PC-9 (cell line): ENCODE measurements around the gene ARHGEF26. TPM values are rescaled to one million over a fixed set of nuclear protein-coding genes. Genes with fewer than 3 reads are reported as not detected.

Source experiments
- BruUV-seq: library from RNA; stranded (reverse); fragments of 400-500 nt; replicated peaks from 2 replicates; lab custom pipeline; 2021; lab: Mats Ljungman, UMichigan
- CTCF ChIA-PET: fragments of 300-600 bp; sonication (Branson Sonifier 250); formaldehyde crosslinking; loops from one replicate; lab custom pipeline; 2022; ENCODE audit warnings: antibody characterized with exemption; lab: Charles Lee
- POLR2A ChIA-PET: fragments of 300-600 bp; sonication (Branson Sonifier 250); formaldehyde crosslinking; loops from one replicate; lab custom pipeline; 2022; ENCODE audit warnings: antibody characterized with exemption; ENCODE audit not compliant: unreplicated experiment; lab: Charles Lee
- DNase-seq, 2 experiments: peaks; one replicate each; pipeline versions ENCODE4 v3.0.0 to v3.0.0-alpha.2; 2015 to 2022; ENCODE audit warnings: mixed read lengths in 1 of 2
- H2AFZ ChIP-seq: fragments of 200-600 bp; sonication (generic); 2 replicates; pipeline ENCODE4 v1.8.1; 2017; ENCODE audit warnings: antibody characterized with exemption
- H3F3A ChIP-seq: fragments of 200-600 bp; sonication (generic); 2 replicates; pipeline ENCODE4 v1.8.1; 2017; ENCODE audit warnings: antibody characterized with exemption, mild to moderate bottlenecking, low read depth; ENCODE audit not compliant: insufficient read depth
- H3K27ac ChIP-seq: fragments of 200-600 bp; sonication (generic); 2 replicates; pipeline ENCODE4 v1.6.1; 2016; ENCODE audit warnings: mixed run types
- H3K27me3 ChIP-seq: fragments of 200-600 bp; sonication (generic); 2 replicates; pipeline ENCODE4 v1.6.1; 2016; ENCODE audit warnings: low read depth, mixed run types; ENCODE audit not compliant: insufficient read depth
- H3K36me3 ChIP-seq: fragments of 200-600 bp; sonication (generic); 2 replicates; pipeline ENCODE4 v1.6.1; 2016; ENCODE audit warnings: low read depth, mixed run types
- H3K4me1 ChIP-seq: fragments of 200-600 bp; sonication (generic); replicated peaks from 2 replicates; pipeline ENCODE4 v1.6.1; 2016; ENCODE audit warnings: mixed run types; ENCODE audit not compliant: insufficient read depth
- H3K4me2 ChIP-seq: fragments of 200-600 bp; sonication (generic); 2 replicates; pipeline ENCODE4 v1.6.1; 2017; ENCODE audit warnings: mixed run types
- H3K4me3 ChIP-seq: fragments of 200-600 bp; sonication (generic); 2 replicates; pipeline ENCODE4 v1.6.1; 2016; ENCODE audit warnings: mixed run types
- H3K79me2 ChIP-seq: fragments of 200-600 bp; sonication (generic); 2 replicates; pipeline ENCODE4 v1.6.1; 2017; ENCODE audit warnings: low read depth, mixed run types
- H3K9me2 ChIP-seq: fragments of 200-600 bp; sonication (generic); 2 replicates; pipeline ENCODE4 v1.8.1; 2017; ENCODE audit warnings: mild to moderate bottlenecking; ENCODE audit not compliant: insufficient read depth
- H3K9me3 ChIP-seq: fragments of 200-600 bp; sonication (generic); 2 replicates; pipeline ENCODE4 v1.8.1; 2016; ENCODE audit warnings: low read depth; ENCODE audit not compliant: insufficient read depth
- H4K20me1 ChIP-seq: fragments of 200-600 bp; sonication (generic); 2 replicates; pipeline ENCODE4 v1.8.1; 2017; ENCODE audit not compliant: insufficient read depth
- EZH2 ChIP-seq: fragments of 200-600 bp; sonication (generic); IDR thresholded peaks from 2 replicates; pipeline ENCODE4 v1.8.0; 2017; ENCODE audit warnings: antibody characterized with exemption, low read depth
- intact Hi-C: fragments of 100-400 bp; cut with micrococcal nuclease; formaldehyde crosslinking; loops from one replicate; pipeline ENCODE4 v1.10.0; 2022; ENCODE audit not compliant: unreplicated experiment
- total RNA-seq: library from RNA; stranded (reverse); gene quantifications from 2 replicates; pipeline ENCODE4 v1.2.3, GENCODE V29; 2021
- TF ChIP-seq, protein P1 (sequence below): fragments of 200-600 bp; sonication (generic); conservative IDR thresholded peaks from 2 replicates; pipeline ENCODE4 v1.6.1; 2017; ENCODE audit warnings: mixed run types, antibody characterized with exemption, mild to moderate bottlenecking, moderate library complexity

The ARHGEF26 gene
- total RNA-seq, 1 experiment from 2014 or later: 7.9 TPM

DNA sequence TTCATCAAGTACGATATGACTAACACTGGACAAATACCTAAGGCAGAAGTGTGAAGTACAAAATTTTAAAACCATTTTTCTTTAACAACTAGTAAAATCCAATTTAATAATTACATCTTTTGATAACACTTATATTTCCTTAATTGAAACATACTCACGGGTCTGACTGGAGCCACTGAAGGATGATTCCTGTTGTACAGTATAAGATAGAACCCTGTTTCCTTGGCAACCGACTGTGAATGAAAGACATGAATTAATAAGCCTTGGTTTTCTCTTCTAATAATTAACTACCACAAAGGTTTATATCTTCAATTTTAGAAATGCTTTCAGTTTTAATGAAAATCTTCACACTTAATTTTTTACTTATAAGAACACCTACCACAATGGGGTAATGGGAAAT, 183.7 kb downstream of the ARHGEF26 start:
- H3K79me2 ChIP-seq: no peaks in the 10 kb centered on the region
- H3K4me3 ChIP-seq: no peak overlapping the region
- no peak overlapping the region for H2AFZ ChIP-seq
- no peaks in the 10 kb centered on the region; the same call in 1 of the 2 replicates for H4K20me1 ChIP-seq
- no peak overlapping the region for H3K27ac ChIP-seq
- intact Hi-C loops: no loop called here
- no peaks in the 10 kb centered on the region for H3K4me1 ChIP-seq
- no peak for TF ChIP-seq EZH2
- TF ChIP-seq, protein P1, sequence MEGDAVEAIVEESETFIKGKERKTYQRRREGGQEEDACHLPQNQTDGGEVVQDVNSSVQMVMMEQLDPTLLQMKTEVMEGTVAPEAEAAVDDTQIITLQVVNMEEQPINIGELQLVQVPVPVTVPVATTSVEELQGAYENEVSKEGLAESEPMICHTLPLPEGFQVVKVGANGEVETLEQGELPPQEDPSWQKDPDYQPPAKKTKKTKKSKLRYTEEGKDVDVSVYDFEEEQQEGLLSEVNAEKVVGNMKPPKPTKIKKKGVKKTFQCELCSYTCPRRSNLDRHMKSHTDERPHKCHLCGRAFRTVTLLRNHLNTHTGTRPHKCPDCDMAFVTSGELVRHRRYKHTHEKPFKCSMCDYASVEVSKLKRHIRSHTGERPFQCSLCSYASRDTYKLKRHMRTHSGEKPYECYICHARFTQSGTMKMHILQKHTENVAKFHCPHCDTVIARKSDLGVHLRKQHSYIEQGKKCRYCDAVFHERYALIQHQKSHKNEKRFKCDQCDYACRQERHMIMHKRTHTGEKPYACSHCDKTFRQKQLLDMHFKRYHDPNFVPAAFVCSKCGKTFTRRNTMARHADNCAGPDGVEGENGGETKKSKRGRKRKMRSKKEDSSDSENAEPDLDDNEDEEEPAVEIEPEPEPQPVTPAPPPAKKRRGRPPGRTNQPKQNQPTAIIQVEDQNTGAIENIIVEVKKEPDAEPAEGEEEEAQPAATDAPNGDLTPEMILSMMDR: no peak
- no TSS peak for BruUV-seq
- no peak for DNase-seq
- peaks cover 65% of the 10 kb centered on the region for H3K36me3 ChIP-seq
- no peak overlapping the region for H3K4me2 ChIP-seq
- no peaks in the 10 kb centered on the region for H3K27me3 ChIP-seq
- ChIA-PET CTCF (no interaction called here), POLR2A (no interaction called here)
- no peaks in the 10 kb centered on the region for H3K9me3 ChIP-seq
- no peaks in the 10 kb centered on the region for H3F3A ChIP-seq
- H3K9me2 ChIP-seq: no peaks in the 10 kb centered on the region

DNA sequence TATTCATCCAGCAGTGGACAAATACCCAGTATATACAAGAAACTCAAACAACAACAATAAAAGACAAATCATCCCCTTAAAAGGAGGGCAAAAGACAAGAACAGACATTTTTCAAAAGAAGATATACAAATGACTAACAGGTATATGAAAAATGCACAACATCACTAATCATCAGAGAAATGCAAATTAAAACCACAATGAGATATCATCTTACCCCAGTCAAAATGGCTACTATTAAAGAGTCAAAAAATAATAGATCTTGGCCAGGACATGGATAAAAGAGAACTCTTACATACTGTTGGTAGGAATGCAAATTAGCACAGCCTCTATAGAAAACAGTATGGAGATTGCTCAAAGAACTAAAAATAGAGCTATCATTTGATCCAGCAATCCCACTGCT, 186.2 kb downstream of the ARHGEF26 start:
- H3K4me3 ChIP-seq: no peak overlapping the region
- POLR2A ChIA-PET: no interaction called here
- no peaks in the 10 kb centered on the region for H3K79me2 ChIP-seq
- intact Hi-C loops: no loop called here
- H3K27me3 ChIP-seq: no peaks in the 10 kb centered on the region
- no peaks in the 10 kb centered on the region for H3K9me2 ChIP-seq
- BruUV-seq: no TSS peak
- no peak overlapping the region for H2AFZ ChIP-seq
- H3K9me3 ChIP-seq: no peaks in the 10 kb centered on the region
- no peak for DNase-seq
- CTCF ChIA-PET: no interaction called here
- H3F3A ChIP-seq: no peaks in the 10 kb centered on the region
- peaks cover 56% of the 10 kb centered on the region for H3K36me3 ChIP-seq
- no peak for TF ChIP-seq EZH2
- TF ChIP-seq, protein P1: no peak
- H4K20me1 ChIP-seq: no peaks in the 10 kb centered on the region; the same call in none of the 2 replicates
- H3K4me2 ChIP-seq: no peak overlapping the region
- no peaks in the 10 kb centered on the region for H3K4me1 ChIP-seq
- H3K27ac ChIP-seq: no peak overlapping the region

Other genes starting within 250 kb of the ARHGEF26 start
- gene DHX36, start 203.1 kb downstream of the ARHGEF26 start, total RNA-seq: 64.2 and 87.2 TPM in 2 replicates